VCaP (cell line): ENCODE measurements around the gene FLYWCH2.

Experiments
- H3K27ac ChIP-seq: fragments of 450-650 bp; 2 replicates; pipeline ENCODE4 v1.5.1; 2017
- TF ChIP-seq, protein P1 (sequence below): fragments of 450-650 bp; conservative IDR thresholded peaks from 2 replicates; pipeline ENCODE4 v1.5.1; 2017; ENCODE audit warnings: mild to moderate bottlenecking, moderate library complexity

FLYWCH2 gene

DNA sequence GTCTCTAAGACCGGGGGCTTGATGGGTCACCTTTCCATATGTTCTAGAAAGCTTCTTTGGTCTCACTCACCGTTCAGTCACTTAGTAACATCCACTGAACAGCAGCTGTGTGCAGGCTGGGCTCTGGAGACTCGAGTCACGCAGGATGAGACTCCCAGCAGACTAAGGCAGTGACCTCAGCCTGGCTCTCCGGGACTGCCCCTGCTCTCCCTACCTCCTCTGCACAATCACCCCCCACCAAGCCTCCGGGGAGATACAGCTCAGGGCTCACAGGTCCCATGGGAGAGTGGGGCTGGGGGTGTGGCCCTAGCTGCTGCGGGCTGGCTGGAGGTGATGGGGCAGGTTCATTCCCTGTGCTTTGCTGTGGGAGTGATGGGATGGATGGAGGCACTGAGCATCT lies 14.1 kb downstream of the FLYWCH2 start:
- TF ChIP-seq, protein P1, sequence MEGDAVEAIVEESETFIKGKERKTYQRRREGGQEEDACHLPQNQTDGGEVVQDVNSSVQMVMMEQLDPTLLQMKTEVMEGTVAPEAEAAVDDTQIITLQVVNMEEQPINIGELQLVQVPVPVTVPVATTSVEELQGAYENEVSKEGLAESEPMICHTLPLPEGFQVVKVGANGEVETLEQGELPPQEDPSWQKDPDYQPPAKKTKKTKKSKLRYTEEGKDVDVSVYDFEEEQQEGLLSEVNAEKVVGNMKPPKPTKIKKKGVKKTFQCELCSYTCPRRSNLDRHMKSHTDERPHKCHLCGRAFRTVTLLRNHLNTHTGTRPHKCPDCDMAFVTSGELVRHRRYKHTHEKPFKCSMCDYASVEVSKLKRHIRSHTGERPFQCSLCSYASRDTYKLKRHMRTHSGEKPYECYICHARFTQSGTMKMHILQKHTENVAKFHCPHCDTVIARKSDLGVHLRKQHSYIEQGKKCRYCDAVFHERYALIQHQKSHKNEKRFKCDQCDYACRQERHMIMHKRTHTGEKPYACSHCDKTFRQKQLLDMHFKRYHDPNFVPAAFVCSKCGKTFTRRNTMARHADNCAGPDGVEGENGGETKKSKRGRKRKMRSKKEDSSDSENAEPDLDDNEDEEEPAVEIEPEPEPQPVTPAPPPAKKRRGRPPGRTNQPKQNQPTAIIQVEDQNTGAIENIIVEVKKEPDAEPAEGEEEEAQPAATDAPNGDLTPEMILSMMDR = no peak
- no peak overlapping the region for H3K27ac ChIP-seq

DNA sequence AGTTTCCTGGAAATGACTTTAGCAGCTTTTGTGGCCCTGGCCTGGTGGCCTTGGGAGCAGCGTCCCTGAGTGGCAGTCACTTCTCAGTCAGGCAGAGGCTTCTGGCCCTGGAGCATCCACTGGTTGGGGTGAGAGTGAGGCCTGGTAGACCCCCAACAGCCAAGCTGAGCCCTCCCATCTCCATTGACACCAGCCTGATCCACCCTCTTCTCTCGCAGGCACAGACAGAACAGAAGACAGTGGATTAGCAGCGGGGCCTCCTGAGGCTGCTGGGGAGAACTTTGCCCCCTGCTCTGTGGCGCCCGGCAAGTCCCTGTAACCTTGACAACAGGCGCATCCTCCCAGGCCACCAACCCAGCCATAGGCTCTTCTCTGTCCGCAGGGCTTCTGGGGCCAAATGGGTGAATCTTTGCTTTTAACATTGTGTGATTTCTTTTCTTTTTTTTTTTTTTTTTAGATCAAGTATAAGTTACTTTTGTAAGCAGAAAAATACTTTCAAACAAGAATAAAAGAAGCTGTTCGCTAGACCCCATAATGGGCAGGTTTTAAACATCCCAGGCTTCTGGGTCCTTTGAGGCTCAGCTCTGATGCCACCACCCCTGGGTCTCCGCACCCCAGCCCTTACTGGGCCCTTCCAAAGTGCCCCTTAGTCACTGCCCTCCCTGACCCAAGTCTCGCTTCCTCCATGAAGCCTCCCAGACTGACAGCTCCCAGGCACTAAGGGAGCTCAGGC lies 16.0 kb downstream of the FLYWCH2 start:
- H3K27ac ChIP-seq = no peak overlapping the region
- TF ChIP-seq, protein P1 = no peak

- TF ChIP-seq, protein P1 = no peak
- no peak overlapping the region for H3K27ac ChIP-seq
Observed at GRCh38 chr16:2899564-2900072, 16.6 kb downstream of the FLYWCH2 start.

DNA sequence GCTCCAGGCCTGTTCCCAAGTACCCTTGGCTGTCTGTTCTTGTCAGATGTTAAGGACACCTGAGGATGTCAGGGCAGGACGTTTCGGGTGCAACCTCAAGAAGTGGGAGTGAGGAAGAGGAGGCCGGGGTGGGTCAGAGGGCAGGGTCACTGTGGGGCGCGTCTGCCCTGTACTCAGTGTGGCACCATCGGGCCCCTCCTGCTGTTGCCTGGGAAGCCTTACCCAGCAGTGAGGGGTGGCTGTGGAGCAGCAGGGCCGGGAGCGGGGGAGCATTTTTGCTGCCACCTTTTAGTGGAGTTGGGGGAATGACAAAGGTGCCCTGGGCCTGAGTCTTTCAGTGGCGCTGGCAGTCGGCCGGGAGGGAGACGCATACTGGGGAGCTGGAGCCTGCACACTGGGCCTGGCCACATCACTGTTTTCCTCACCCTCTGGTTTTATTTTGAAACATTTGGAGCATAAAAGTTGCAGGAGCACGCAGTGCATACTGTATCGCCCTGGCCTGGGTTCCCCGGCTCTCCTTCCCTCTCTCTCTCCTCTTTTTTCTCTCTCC lies 17.6 kb downstream of the FLYWCH2 start:
- TF ChIP-seq, protein P1 = no peak
- no peak overlapping the region for H3K27ac ChIP-seq

- no peak overlapping the region for H3K27ac ChIP-seq
- TF ChIP-seq, protein P1 = no peak
Observed at GRCh38 chr16:2902337-2903130, 19.5 kb downstream of the FLYWCH2 start.

DNA sequence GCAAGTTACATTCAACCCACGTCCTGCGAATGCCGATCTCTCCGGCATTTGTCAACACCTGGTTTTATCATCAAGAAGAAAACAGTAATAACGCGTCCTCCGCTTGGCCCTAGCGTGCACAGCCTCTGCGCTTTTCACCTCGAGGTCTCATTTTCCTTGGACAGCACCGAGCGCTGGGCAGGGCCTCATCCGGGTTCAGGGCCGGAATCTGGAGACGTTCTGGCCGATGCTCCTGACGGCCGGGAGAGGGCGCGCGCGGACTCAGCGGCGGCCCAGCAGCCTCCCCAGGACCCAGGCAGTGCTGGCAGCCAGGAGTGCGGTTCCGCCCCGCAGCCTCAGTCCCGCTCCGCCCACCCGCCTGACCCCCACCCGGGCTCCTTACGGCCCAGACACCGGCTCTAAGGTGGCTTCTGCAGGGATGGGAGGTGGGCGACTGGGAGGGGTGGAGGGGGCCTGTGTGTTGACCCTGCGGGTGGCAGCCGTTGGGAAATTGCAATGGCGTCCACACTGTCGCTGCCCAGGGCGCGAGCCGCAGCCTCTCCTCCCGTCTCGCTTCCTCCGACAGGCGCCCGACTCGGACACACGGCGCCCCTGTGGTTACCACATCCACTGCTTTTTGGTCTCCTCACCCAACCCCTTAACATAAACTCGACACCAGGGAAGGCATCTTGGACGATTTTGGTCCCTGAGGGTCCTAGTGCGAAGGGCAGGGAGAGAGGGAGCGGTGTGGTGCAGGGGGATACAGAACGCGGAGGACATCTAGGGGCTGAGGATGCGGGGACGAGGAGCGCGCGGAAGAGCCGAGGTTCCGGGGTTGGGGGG lies 21.3 kb downstream of the FLYWCH2 start:
- peak overlapping the region; percentile 80 for H3K27ac ChIP-seq
- TF ChIP-seq, protein P1 = peak; percentile 90
